ENCODE data around the gene MYH7. TPM values are rescaled to one million over a fixed set of nuclear protein-coding genes. Genes with fewer than 3 reads are reported as not detected.

The MYH7 gene
- total and polyA plus RNA-seq, 3 donors from 2014 or later, result 0.87 to 51.3 (median 1.3) TPM

- TF ChIP-seq POLR2A (IDR thresholded peaks at IDR 0.05) (no peak), CTCF (IDR thresholded peaks at IDR 0.05) (no peak)
- 71% methylated on average over 5 of the region's 5 CpGs for WGBS, 2 donors
- Histone ChIP-seq H3K27ac (no peak overlapping the region), H3K27me3 (no peaks in the 10 kb centered on the region), H3K4me3 (no peak overlapping the region), H3K36me3 (ENCODE audit: low read depth, missing control alignments) (no peaks in the 10 kb centered on the region), H3K4me1 (peaks cover under 1% of the 10 kb centered on the region), H3K9me3 (no peaks in the 10 kb centered on the region)
- DNase-seq, result no peak
- intact Hi-C loops (cut with DNase I; ENCODE audit: low total_unique reads), result no loop called here
These were observed 27.2 kb downstream of the MYH7 start for GRCh38 chr14:23408307-23408630.

- Histone ChIP-seq H3K9me3 (no peaks in the 10 kb centered on the region), H3K4me1 (no peaks in the 10 kb centered on the region), H3K4me3 (no peak within 1 kb of the TSS), H3K36me3 (ENCODE audit: low read depth, missing control alignments) (no peaks in the 10 kb centered on the region), H3K27ac (no peak within 1 kb of the TSS), H3K27me3 (no peaks in the 10 kb centered on the region)
- no peak for DNase-seq
- intact Hi-C loops (cut with DNase I; ENCODE audit: low total_unique reads), result no loop called here
- 84 to 89% methylated on average over 15 of the region's 15 CpGs for WGBS, 2 donors
- no peak for TF ChIP-seq POLR2A (IDR thresholded peaks at IDR 0.05)
- TF ChIP-seq CTCF (IDR thresholded peaks at IDR 0.05), result no peak
These were observed 27.7 kb downstream of the MYH7 start, which contains the start of gene MYH6 for GRCh38 chr14:23407516-23408306. TSS of gene MYH6 (minus strand) at chr14:23408273. CDS start at chr14:23407223, 1,050 bp downstream.

GRCh38 chr14:23406725-23407355 lies 28.6 kb downstream of the MYH7 start:
- DNase-seq, result no peak
- no peaks in the 10 kb centered on the region for H3K36me3 ChIP-seq (ENCODE audit: low read depth, missing control alignments)
- 82 to 93% methylated on average over 13 to 15 of the region's 15 CpGs for WGBS, 2 donors
- H3K4me1 ChIP-seq, result no peaks in the 10 kb centered on the region
- H3K27ac ChIP-seq, result no peak overlapping the region
- intact Hi-C loops (cut with DNase I; ENCODE audit: low total_unique reads), result no loop called here
- no peak overlapping the region for H3K4me3 ChIP-seq
- H3K27me3 ChIP-seq, result no peaks in the 10 kb centered on the region
- no peaks in the 10 kb centered on the region for H3K9me3 ChIP-seq
- TF ChIP-seq CTCF (IDR thresholded peaks at IDR 0.05), result no peak
- no peak for TF ChIP-seq POLR2A (IDR thresholded peaks at IDR 0.05)

GRCh38 chr14:23406244-23406643 lies 29.2 kb downstream of the MYH7 start:
- Histone ChIP-seq H3K36me3 (ENCODE audit: low read depth, missing control alignments) (no peaks in the 10 kb centered on the region), H3K4me3 (no peak overlapping the region), H3K4me1 (no peaks in the 10 kb centered on the region), H3K27me3 (no peaks in the 10 kb centered on the region), H3K27ac (no peak overlapping the region), H3K9me3 (no peaks in the 10 kb centered on the region)
- intact Hi-C loops (cut with DNase I; ENCODE audit: low total_unique reads), result no loop called here
- 72 to 79% methylated on average over 4 of the region's 4 CpGs for WGBS, 2 donors
- TF ChIP-seq POLR2A (IDR thresholded peaks at IDR 0.05), result no peak
- no peak for TF ChIP-seq CTCF (IDR thresholded peaks at IDR 0.05)
- no peak for DNase-seq
